NCI-H524 treated with DMSO at 0.1 percent for 48 hours (cell line): ENCODE measurements around the gene HOXA7.

Experiments used
- DNase-seq: peaks from one replicate; lab custom pipeline; 2025; lab: John Stamatoyannopoulos, UW

The HOXA7 gene

GRCh38 chr7:27159266-27160144 is 3.0 kb upstream of the HOXA7 start:
- DNase-seq, result no peak

GRCh38 chr7:27158436-27159265 is 2.2 kb upstream of the HOXA7 start:
- DNase-seq, result no peak

GRCh38 chr7:27157702-27158431 is 1.4 kb upstream of the HOXA7 start:
- DNase-seq, result no peak

GRCh38 chr7:27156916-27157701 is 634 bp upstream of the HOXA7 start:
- DNase-seq, result no peak

GRCh38 chr7:27155816-27156507 is 513 bp downstream of the HOXA7 start:
- no peak for DNase-seq

- DNase-seq, result no peak
Observed at GRCh38 chr7:27154901-27155815, 1.3 kb downstream of the HOXA7 start.

GRCh38 chr7:27154369-27154768 is 2.1 kb downstream of the HOXA7 start:
- DNase-seq, result no peak

GRCh38 chr7:27153526-27153925 is 2.9 kb downstream of the HOXA7 start:
- DNase-seq, result no peak

- DNase-seq, result no peak
Observed at GRCh38 chr7:27152816-27153442, 3.5 kb downstream of the HOXA7 start.

GRCh38 chr7:27151931-27152815 is 4.3 kb downstream of the HOXA7 start, which contains the start of gene HOXA3:
Gene HOXA3, minus strand, starts transcription at chr7:27152583. Its CDS starts 41,943 bp downstream, at chr7:27110640.
- DNase-seq, result no peak

- no peak for DNase-seq
Observed at GRCh38 chr7:27151341-27151930, 5.0 kb downstream of the HOXA7 start.

GRCh38 chr7:27150568-27151340 is 5.7 kb downstream of the HOXA7 start:
- no peak for DNase-seq

GRCh38 chr7:27149842-27150567 is 6.5 kb downstream of the HOXA7 start:
- DNase-seq, result no peak

- DNase-seq, result no peak
Observed at GRCh38 chr7:27148756-27149641, 7.5 kb downstream of the HOXA7 start.

- no peak for DNase-seq
Observed at GRCh38 chr7:27148031-27148755, 8.3 kb downstream of the HOXA7 start.
